GM21717 (cell line): ENCODE results near the gene ST3GAL3.
"Not testable (repeated sequence)": the region's sequence is repeated elsewhere in the genome, so short reads cannot be mapped to it uniquely, and the experiment has no call there.

Experiments
- ATAC-seq: cut with Tn5 transposase; IDR thresholded peaks from one replicate; pipeline ENCODE4 v1.9.1; 2021; ENCODE audit warnings: mild to moderate bottlenecking, moderate library complexity; ENCODE audit not compliant: unreplicated experiment

The ST3GAL3 gene

GRCh38 chr1:43699281-43699680 is 8.1 kb upstream of the ST3GAL3 start:
- ATAC-seq: no peak

DNA sequence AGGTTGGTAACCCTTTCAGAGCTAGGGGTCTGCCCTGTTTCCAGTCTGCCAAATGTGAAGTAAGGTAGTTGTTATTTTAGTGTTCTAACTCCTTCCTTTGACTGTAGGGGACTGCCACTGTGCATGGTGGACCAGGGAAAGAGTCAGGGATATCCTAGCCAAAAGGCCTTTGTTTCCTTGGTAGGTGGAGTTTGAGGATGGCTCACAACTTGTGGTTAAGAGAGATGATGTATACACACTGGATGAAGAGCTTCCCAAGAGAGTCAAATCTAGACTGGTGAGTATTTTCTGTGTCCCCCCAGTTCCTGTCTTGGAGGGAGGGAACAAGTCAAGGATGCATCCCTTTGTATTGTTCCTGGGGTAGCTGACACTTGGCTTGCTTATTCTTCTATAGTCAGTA is 3.5 kb upstream of the ST3GAL3 start:
- ATAC-seq: no peak

DNA sequence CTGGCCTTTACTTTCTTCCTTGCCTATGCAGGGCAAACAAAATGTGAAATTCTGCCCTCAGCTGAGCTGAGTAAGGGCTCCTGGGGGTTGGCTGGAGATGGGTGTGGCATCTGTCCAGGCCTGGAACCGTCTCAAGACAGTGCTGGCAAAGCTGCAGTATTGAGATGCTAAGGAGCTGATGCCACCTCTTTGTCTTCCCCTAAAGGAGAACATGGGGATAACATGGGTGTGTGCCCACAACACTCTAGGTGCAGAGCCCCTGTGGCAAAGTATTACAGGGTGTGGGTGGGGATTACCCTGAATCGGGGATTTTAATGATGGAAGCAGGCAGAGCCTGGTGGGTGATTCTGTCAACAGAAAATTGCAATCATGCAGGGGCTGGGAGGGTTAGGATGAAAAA is 2.5 kb upstream of the ST3GAL3 start:
- ATAC-seq: no peak

- no peak for ATAC-seq
These were observed 2.0 kb upstream of the ST3GAL3 start for GRCh38 chr1:43705334-43705733.

GRCh38 chr1:43705982-43706597 is 1.2 kb upstream of the ST3GAL3 start:
- ATAC-seq: no peak

DNA sequence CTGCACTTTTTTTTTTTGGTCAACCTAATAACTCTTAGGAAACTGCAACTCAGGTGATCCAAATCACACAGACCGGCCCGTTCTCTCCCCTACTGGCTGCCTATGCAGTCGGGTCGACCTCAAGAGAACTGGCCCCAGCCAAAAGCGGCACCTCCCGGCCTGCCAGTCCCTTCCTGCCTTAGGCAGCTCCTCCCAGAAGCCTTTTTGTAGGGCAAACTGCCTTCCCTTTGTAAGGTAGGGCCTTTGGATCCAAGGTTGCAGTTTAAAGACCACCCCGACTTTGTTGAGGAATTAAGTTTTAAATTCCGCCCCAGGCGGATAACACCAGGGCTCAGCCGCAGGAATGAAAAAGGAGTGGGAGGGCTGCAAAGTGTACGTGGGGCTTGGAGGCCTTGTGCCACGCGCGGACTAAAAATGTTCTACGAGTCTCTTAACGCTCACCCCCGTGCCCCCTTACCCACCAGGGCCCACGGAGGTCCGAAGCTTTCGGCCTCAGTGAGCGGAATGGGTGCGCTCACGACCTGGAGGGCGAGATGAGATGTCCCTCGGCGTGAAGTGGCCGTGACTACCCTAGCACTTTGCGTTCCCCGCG is 642 bp upstream of the ST3GAL3 start:
- no peak for ATAC-seq

DNA sequence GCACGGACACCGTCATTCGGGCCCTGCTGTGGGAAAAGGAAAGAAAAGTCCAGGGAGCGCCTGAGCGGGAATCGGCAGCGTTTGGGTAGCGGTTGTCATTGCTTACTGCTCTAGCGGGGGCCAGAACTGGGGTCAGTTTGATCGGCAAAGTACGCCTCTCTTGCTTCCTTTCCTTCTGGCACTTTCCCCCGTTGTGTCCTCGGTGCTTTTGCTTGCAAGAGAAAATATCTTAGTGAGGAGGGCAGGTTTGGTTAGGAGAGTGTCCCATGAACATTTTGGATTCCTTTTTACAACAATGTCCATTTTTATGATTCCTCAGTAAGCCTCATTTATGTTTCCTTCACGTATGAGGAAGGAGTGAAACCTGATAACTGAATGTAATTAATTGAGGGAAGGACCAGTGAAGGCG is 670 bp downstream of the ST3GAL3 start:
- no peak for ATAC-seq

DNA sequence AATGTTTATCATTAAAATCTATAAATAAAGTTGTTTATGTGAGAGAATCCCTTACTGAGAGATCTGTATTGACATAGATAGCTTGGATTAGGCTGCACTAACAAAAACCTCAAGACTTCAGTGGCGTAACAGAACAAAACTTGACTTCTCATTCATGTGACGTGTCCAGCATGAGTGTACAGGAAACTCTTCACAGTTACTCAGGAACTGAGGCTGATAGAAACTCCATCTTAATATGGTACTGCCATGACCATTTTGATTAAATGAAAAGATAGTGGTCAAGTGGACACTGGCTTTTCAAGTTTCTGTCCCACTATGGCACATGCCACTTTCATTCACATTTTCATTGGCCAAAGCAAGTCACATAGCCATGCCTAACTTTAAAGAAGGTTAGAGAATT is 3.7 kb downstream of the ST3GAL3 start:
- ATAC-seq: no peak

GRCh38 chr1:43711524-43712386 is 4.4 kb downstream of the ST3GAL3 start:
- ATAC-seq: no peak

DNA sequence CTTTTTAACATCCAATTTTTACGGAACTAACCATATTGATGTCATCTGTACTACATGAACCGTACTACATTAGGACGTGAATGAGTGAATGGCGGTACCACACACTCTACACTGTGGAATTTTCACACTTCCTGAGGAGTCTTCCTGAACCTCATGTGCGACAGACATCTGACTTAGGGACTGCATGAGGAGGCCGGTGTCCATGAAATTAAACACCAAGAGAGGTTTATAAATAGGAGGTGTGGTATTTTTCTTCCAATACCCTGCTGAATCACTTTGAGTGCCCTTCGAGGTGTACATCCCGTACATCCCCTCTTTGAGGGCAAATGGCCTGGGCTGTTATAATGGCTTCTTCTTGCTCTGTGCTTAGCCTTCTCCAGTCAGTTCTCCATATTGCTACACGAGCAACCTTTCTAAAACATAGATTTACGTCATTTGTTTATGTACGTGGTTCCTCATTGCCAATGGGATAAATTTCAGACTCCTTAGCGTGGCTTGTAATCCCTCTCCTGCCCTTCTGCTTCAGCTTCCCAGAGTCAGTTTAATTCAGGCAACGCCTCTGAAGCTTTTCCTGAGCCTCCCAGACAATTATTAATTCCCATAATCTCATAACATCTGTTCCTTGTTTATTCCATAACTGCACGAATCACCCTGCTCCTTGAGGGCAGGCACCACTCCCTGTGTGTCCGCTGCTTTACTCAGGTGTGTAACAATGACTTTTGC is 9.4 kb downstream of the ST3GAL3 start:
- ATAC-seq: no peak

- no peak for ATAC-seq
These were observed 11.7 kb downstream of the ST3GAL3 start for GRCh38 chr1:43719063-43719462.

DNA sequence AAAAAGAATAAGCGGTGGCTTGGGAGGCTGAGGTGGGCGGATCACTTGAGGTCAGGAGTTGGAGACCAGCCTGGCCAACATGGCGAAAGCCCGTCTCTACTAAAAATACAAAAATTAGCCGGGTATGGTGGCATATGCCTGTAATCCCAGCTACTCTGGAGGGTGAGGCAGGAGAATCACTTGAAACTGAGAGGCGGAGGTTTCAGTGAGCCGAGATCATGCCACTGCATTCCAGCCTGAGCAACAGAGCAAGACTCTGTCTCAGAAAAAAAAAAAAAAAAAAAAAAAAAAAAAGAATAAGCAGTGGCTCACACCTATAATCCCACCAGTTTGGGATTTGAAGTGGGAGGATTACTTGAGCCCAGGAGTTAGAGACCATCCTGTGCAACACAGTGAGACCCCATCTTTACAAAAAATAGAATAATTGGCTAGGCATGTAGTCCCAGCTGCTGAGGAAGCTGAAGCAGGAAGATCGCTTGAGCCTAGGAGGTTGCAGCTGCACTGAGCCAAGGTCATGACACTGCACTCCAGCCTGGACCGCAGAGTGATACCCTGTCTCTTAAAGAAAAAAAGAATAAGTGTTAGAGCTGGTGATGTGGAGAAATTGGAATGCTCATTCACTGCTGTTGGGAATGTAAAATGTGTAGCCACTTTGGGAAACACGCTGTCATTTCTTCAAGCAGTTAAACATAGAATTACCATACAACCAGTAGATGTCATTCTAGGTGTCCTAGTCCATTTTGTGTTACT is 12.5 kb downstream of the ST3GAL3 start:
- not testable (repeated sequence) for ATAC-seq

- ATAC-seq: no peak
These were observed 15.5 kb downstream of the ST3GAL3 start for GRCh38 chr1:43722810-43723209.

DNA sequence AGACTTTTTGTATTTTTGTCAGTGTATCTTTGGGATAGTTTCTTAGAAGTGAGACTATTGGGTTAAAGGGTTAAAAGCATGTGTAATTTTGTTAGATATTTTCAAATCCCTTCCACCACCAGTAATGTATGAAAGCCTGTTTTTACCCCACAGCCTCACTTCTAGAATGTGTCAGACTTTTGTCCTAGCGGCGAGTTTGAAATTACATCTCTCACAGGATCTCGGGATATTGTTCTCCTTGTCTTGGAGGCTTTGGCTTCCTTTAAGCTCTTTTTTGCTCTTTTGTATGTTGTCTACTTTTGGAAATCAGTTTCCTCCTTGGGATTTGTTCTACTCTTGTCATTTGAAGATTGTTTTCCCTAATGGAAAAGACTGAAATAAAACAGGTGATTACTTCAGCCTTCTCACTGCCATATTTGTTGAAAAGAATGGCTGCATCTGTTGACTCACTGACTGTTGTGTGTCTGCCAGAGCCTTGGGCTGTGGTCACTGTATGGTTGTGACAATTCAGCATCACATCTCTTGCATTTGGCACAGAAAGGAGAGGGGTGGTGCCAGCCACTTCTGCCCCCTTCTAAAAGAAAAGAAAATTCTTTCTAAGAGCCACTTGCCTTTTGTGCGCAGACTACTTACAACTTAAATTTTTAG is 22.6 kb downstream of the ST3GAL3 start:
- ATAC-seq: no peak

DNA sequence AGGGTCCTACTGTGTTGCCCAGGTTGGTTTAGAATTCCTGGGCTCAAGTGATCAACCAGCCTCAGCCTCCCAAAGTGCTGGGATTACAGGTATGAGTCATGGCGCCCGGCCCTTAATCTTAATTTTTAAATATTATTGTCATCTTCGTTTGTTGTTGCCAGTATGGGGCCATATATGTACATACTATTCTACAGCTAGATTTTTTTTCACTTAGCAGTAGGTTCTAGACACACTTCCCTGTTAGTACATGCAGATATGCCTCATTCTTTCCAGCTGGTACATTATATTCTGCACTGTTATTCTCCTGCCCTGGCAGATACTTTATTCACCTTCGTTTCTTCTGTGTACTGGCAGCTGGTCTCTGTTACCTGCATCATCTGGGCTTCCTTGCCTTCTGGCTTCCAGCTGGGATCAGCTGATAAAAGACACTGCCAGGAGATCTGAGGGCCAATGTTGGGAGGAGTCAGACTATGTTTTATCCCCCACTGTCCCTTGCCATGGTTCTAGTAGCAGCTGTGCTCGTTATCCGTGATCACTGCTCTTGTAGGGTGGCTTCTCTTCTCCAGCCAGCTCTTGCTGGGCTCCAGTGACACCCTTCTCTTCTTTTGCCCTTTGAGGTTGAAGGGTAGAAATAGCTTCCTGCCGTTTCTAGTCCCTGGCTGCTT is 24.7 kb downstream of the ST3GAL3 start:
- no peak for ATAC-seq

- ATAC-seq: no peak
These were observed 29.5 kb downstream of the ST3GAL3 start for GRCh38 chr1:43736819-43737218.

- ATAC-seq: no peak
These were observed 34.7 kb downstream of the ST3GAL3 start for GRCh38 chr1:43742026-43742425.

DNA sequence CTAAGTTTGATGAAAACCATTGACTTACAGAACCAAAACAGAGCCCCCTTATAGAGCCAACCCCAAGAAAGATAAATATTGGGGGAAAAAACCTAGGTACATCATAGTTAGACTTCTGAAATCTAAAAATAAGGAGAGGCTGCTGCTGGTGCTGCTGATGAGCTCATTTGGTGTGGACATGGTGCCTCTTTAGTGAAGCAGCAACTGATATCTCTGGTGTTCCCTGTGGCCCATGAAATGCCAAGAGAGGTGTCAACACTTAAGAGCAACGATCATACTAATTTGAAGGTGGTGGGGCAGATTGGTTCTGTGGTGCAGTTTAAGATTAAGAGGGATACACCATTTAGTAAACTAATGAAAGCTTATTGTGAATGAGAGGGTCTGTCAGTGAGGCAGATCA is 35.9 kb downstream of the ST3GAL3 start:
- ATAC-seq: no peak

DNA sequence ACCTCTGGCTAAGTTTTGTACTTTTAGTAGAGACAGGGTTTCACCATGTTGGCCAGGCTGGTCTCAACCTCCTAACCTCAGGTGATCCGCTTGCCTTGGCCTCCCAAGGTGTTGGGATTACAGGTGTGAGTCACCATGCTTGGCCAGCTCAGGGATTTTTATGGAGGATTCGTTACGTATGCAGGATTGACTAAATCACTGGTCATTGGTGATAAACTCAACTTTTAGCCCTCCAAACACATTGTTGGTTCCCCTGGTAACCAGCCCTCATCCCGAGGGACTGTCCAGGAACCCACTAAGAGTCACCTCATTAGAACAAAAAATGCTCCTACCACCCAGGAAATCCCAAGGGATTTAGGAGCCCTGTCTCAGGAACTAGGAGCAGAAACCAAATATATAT is 40.4 kb downstream of the ST3GAL3 start:
- no peak for ATAC-seq

DNA sequence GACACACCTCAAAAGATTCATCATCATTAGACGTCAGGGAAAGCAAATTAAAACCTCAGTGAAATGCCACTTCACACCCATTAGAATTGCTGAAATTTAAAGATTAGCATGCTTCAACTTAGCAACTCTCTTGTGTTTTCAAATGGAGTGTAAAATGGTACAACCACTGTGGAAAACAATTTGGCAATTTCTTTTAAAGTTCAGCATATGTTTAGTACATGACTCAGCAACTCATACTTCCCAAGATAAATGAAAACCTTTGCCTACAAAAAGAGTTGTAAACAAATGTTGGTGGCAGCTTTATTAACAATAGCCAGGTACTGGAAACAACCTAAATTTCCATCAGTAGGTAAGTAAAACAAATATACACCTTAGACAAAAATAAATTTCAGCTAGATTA is 42.7 kb downstream of the ST3GAL3 start:
- ATAC-seq: no peak
